AG04450 (cell line): ENCODE measurements around the gene CACNA1G. TPM values are rescaled to one million over a fixed set of nuclear protein-coding genes. Genes with fewer than 3 reads are reported as not detected.

Experiments
- CTCF ChIA-PET: fragments of 300-600, 350-600 bp; formaldehyde crosslinking; extraction: SDS; loops from one replicate; lab custom pipeline; 2022; ENCODE audit warnings: antibody characterized with exemption, inconsistent platforms; lab: Charles Lee
- POLR2A ChIA-PET: fragments of 350-600 bp; formaldehyde crosslinking; extraction: SDS; loops from one replicate; lab custom pipeline; 2021; ENCODE audit warnings: antibody characterized with exemption, inconsistent platforms; lab: Yijun Ruan, JAX
- DNase-seq: peaks from one replicate; pipeline ENCODE4 v3.0.0-alpha.2; 2011; ENCODE audit warnings: low read depth, low spot score
- H3K27ac ChIP-seq: one replicate; pipeline ENCODE4 v1.5.1; 2012; ENCODE audit warnings: low read depth, low read length, control low read depth
- H3K27me3 ChIP-seq: one replicate; pipeline ENCODE4 v1.6.0; 2012; ENCODE audit warnings: low read length; ENCODE audit not compliant: control insufficient read depth, insufficient read depth
- H3K4me3 ChIP-seq: 2 replicates; pipeline ENCODE4 v1.5.1; 2011; ENCODE audit warnings: mild to moderate bottlenecking, low read depth, low read length, control low read depth
- H3K9me3 ChIP-seq: 2 replicates; pipeline ENCODE4 v1.5.1; 2012; ENCODE audit warnings: low read length; ENCODE audit not compliant: control insufficient read depth, insufficient read depth
- CTCF ChIP-seq: IDR thresholded peaks from 2 replicates; pipeline ENCODE4 v1.5.1; 2011; ENCODE audit warnings: low read depth, low read length, control low read depth, inconsistent platforms
- polyA plus RNA-seq: library from polyadenylated mRNA; depleted of rRNA; stranded (reverse); fragments of >200 nt; gene quantifications from 2 replicates; pipeline ENCODE4 v1.2.3, GENCODE V29; 2011

Gene CACNA1G
- polyA plus RNA-seq, 1 experiment = 0.05 TPM

GRCh38 chr17:50556803-50557202 is 3.7 kb upstream of the CACNA1G start:
- POLR2A ChIA-PET = interaction anchor here (1.4 kb wide), 1 partner anchor 81 kb away, joined by 3 read pairs; no protein-coding TSS in a partner anchor
- CTCF ChIA-PET = interaction anchor here (0.7 to 1.2 kb wide), 2 partner anchors 70 to 138 kb away, joined by 3 read pairs; no protein-coding TSS in a partner anchor
- H3K27ac ChIP-seq = no peak overlapping the region
- H3K4me3 ChIP-seq = no peak overlapping the region
- TF ChIP-seq CTCF = no peak
- H3K27me3 ChIP-seq = peaks cover 37% of the 10 kb centered on the region
- DNase-seq = no peak
- H3K9me3 ChIP-seq = no peaks in the 10 kb centered on the region; the same call in 1 of the 2 replicates

DNA sequence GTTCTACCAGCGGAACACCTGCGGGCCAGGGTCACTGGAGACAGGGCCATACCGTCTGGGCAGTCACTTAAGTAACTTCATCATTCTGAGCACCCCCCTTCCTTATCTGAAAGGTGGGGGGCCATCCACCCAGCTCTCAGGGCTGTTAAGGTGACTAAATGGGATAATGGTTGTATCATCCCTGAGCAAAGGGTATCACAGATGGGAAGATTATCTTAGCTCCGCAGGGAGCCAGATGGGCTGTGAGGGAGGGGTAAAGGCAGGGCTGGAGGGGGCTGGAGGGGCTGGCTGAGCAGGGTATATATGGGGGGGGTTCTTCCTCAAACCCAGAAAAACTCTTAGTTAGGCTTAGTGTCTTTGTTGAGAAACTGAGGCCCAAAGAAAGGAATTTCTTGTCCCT is 2.9 kb upstream of the CACNA1G start:
- no peak for DNase-seq
- Histone ChIP-seq H3K27me3 (peaks cover 44% of the 10 kb centered on the region), H3K4me3 (no peak overlapping the region), H3K27ac (no peak overlapping the region), H3K9me3 (no peaks in the 10 kb centered on the region; the same call in 1 of the 2 replicates)
- POLR2A ChIA-PET = interaction anchor here (1.4 kb wide), 1 partner anchor 81 kb away, joined by 3 read pairs; no protein-coding TSS in a partner anchor
- TF ChIP-seq CTCF = no peak
- CTCF ChIA-PET = interaction anchor here (1.2 kb wide), 1 partner anchor 137 kb away, joined by 3 read pairs; no protein-coding TSS in a partner anchor

DNA sequence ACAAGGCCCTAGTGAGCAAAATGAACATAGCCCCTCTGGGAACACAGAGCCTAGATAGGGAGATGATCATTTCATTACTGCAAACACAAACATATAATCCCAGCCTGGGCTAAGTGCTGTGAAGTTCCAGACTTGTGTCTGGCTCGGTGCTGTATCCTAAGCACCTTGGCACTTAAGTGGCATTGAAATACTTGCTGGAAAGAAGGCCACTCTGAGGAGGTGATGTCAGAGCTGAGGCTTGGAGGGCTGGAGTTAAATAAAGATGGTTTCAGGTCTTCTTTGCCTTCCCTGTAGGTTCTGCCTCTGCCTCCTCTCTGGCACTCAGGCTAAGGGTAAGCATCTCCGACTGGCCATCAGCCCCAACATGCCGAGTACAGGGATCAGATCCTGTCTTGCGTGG is 2.4 kb upstream of the CACNA1G start:
- ChIA-PET CTCF (no interaction called here), POLR2A (interaction anchor here (1.4 kb wide), 1 partner anchor 80 kb away, joined by 3 read pairs; no protein-coding TSS in a partner anchor)
- Histone ChIP-seq H3K27me3 (peaks cover 48% of the 10 kb centered on the region), H3K4me3 (no peak overlapping the region), H3K27ac (no peak overlapping the region), H3K9me3 (no peaks in the 10 kb centered on the region; the same call in 1 of the 2 replicates)
- DNase-seq = no peak
- TF ChIP-seq CTCF = no peak

GRCh38 chr17:50558581-50558940 is 2.0 kb upstream of the CACNA1G start:
- CTCF ChIA-PET = no interaction called here
- H3K27me3 ChIP-seq = peaks cover 53% of the 10 kb centered on the region
- H3K4me3 ChIP-seq = no peak overlapping the region
- no peak overlapping the region for H3K27ac ChIP-seq
- DNase-seq = no peak
- TF ChIP-seq CTCF = no peak
- H3K9me3 ChIP-seq = no peaks in the 10 kb centered on the region; the same call in 1 of the 2 replicates
- POLR2A ChIA-PET = no interaction called here

GRCh38 chr17:50558941-50559614 is 1.4 kb upstream of the CACNA1G start:
- no peak for DNase-seq
- Histone ChIP-seq H3K27me3 (peaks cover 58% of the 10 kb centered on the region), H3K4me3 (no peak overlapping the region), H3K9me3 (no peaks in the 10 kb centered on the region; the same call in 1 of the 2 replicates), H3K27ac (no peak overlapping the region)
- TF ChIP-seq CTCF = no peak
- ChIA-PET POLR2A (interaction anchor here (0.6 kb wide), 1 partner anchor 897 kb away, joined by 5 read pairs; no protein-coding TSS in a partner anchor), CTCF (interaction anchor here (0.8 to 1.9 kb wide), 2 partner anchors 9 to 135 kb away, joined by 4 to 19 read pairs; no protein-coding TSS in a partner anchor)
